ENCODE measurements around the gene DLG1.

DLG1 gene

DNA sequence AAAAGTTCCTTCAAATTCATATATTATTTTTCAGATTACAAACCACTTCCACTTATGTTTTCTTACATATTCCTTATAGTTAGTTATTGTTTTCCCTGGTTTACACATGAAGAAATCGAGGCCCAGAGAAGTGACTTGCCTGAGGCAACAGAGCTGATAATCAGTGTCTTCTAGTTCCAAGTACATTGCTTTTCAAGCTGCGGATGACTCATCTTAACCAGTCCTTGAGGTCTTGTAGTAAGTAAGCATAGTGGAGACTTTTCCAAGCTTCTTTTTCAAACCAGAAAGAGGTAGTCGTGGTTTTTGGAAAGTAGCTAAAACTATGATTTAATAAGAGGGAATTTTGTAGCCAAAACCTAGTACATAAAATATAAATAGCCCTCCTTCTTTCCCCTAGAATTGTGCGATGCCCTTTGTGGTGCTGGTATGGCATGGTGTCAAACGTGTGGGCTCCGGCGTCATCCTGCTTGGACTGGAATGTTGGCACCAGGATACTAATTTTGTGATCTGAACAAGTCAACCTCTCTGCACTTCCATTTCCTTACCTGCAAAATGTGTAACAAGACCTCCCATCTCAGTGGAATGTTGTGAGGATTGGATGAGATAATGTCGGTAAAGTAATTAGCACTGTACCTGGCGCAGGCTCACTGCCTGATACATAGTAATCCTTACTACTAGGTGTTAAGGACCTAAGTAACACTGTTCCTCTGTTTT, 19.0 kb upstream of the DLG1 start:
- Histone ChIP-seq H3K36me3 (no peaks in the 10 kb centered on the region), H3K27ac (no peak overlapping the region), H3K4me3 (ENCODE audit: low read depth in 1 of 2, low read length in 1 of 2) (no peak overlapping the region), H3K9me3 (no peaks in the 10 kb centered on the region), H3K27me3 (peaks cover 73% of the 10 kb centered on the region), H3K4me1 (ENCODE audit: control insufficient read depth in 1 of 2, insufficient read depth in 1 of 2, low read depth in 1 of 2, low read length in 1 of 2) (no peaks in the 10 kb centered on the region)
- TF ChIP-seq, protein P1, sequence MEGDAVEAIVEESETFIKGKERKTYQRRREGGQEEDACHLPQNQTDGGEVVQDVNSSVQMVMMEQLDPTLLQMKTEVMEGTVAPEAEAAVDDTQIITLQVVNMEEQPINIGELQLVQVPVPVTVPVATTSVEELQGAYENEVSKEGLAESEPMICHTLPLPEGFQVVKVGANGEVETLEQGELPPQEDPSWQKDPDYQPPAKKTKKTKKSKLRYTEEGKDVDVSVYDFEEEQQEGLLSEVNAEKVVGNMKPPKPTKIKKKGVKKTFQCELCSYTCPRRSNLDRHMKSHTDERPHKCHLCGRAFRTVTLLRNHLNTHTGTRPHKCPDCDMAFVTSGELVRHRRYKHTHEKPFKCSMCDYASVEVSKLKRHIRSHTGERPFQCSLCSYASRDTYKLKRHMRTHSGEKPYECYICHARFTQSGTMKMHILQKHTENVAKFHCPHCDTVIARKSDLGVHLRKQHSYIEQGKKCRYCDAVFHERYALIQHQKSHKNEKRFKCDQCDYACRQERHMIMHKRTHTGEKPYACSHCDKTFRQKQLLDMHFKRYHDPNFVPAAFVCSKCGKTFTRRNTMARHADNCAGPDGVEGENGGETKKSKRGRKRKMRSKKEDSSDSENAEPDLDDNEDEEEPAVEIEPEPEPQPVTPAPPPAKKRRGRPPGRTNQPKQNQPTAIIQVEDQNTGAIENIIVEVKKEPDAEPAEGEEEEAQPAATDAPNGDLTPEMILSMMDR (IDR thresholded peaks at IDR 0.05) = no peak

DNA sequence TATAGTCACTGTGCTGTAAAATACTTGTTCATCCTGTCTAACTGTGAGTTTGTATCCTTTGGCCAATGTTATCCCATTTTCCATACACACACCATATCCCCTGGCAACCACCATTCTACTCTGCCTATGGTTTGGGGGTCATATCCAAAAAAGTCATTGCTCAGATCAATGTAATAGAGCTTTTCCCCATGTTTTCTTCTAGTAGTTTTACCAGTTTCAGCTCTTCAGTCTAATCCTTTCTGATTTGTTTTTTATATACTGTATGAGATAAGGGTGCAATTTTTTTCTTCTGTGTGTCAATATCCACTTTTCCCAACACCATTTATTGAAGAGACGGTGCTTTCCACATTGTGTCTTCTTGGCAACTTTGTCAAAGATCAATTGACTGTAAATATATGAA, 14.0 kb upstream of the DLG1 start:
- no peak overlapping the region for H3K27ac ChIP-seq
- no peaks in the 10 kb centered on the region for H3K4me1 ChIP-seq (ENCODE audit: control insufficient read depth in 1 of 2, insufficient read depth in 1 of 2, low read depth in 1 of 2, low read length in 1 of 2)
- H3K27me3 ChIP-seq = peaks cover 37% of the 10 kb centered on the region
- TF ChIP-seq, protein P1 (IDR thresholded peaks at IDR 0.05) = no peak
- no peaks in the 10 kb centered on the region for H3K9me3 ChIP-seq
- H3K36me3 ChIP-seq = no peaks in the 10 kb centered on the region
- no peak overlapping the region for H3K4me3 ChIP-seq (ENCODE audit: low read depth in 1 of 2, low read length in 1 of 2)

DNA sequence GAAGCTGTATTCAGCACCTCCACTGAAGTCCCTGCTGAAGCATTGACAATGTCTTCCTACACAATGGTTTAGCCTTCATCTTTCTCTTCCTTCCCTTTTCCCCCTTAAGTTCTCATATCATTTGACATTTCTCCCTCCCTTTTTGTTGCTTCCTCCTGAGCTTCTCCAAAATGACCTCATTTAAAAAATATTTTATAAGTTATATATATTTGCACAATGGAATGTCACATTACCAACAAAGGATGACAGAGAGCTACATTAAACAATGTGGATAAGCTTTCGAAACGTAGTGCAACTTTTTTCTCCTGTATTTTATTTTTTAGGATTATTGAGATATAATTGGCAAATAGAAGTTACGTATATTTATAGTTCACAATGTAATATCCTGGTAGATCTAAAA, 13.2 kb upstream of the DLG1 start:
- no peaks in the 10 kb centered on the region for H3K36me3 ChIP-seq
- H3K27ac ChIP-seq = no peak overlapping the region
- peaks cover 29% of the 10 kb centered on the region for H3K27me3 ChIP-seq
- no peaks in the 10 kb centered on the region for H3K4me1 ChIP-seq (ENCODE audit: control insufficient read depth in 1 of 2, insufficient read depth in 1 of 2, low read depth in 1 of 2, low read length in 1 of 2)
- TF ChIP-seq, protein P1 (IDR thresholded peaks at IDR 0.05) = no peak
- H3K4me3 ChIP-seq (ENCODE audit: low read depth in 1 of 2, low read length in 1 of 2) = no peak overlapping the region
- H3K9me3 ChIP-seq = no peaks in the 10 kb centered on the region

DNA sequence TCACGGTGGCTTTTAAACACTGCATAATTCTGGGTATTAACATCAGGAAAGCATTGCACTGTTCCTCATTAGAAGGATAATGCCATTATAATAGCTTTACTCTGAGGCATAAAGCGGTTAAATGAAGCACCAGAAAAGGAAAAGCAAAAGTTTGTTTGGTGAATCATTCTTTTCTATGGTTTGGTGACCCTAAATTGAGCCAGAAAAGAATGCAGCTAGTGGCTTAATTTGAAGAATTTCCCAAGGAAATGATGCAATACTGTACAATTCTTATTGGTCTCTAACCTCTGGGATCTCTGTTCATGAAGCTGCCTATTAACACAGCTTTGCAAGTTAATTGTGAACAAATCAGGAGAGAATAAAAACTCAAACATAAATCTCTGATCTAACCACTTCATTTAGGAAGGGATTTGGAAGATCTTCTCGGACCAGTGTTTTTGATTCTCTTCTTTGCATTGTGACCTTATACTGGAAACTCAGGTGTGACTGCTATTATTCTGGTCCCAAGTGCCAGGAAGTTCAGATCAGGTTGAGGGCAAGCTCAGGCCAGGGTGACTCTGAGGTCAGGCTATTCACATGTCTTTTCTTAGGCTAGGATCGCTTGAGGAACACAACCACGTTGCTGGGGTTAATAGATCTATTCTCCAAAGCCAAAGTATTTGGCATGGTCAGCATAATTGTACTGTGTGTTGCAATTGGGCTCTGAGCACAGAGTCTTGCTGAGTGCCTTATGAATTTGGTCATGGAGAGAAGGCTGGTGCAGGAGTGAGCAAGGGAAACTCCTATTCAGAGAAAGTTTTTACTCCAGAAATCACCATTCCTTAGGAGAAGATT, 11.3 kb upstream of the DLG1 start:
- no peaks in the 10 kb centered on the region for H3K36me3 ChIP-seq
- no peaks in the 10 kb centered on the region for H3K9me3 ChIP-seq
- no peaks in the 10 kb centered on the region for H3K4me1 ChIP-seq (ENCODE audit: control insufficient read depth in 1 of 2, insufficient read depth in 1 of 2, low read depth in 1 of 2, low read length in 1 of 2)
- H3K27me3 ChIP-seq = peaks cover 12% of the 10 kb centered on the region
- no peak overlapping the region for H3K4me3 ChIP-seq (ENCODE audit: low read depth in 1 of 2, low read length in 1 of 2)
- no peak overlapping the region for H3K27ac ChIP-seq
- TF ChIP-seq, protein P1 (IDR thresholded peaks at IDR 0.05) = no peak

DNA sequence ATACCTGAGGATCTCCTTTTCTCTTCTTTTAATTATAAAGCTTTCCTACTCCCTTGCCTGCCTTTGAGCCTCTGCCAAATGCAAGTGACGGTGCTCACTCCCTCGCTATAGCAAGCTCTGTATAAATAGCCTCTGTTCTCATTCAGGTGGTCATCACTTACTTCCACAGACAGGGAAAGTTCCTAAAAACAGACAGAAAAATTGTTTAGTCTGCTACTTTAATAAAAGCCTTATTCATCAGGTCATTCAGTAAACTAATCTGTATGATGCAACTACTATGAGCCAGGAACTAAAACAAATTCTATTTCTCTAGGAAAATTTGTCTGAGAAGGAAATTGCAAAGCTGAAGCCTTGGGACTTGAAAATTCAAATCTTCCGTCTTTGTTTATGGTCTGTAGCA, 10.2 kb upstream of the DLG1 start:
- TF ChIP-seq, protein P1 (IDR thresholded peaks at IDR 0.05) = no peak
- H3K9me3 ChIP-seq = no peaks in the 10 kb centered on the region
- no peak overlapping the region for H3K4me3 ChIP-seq (ENCODE audit: low read depth in 1 of 2, low read length in 1 of 2)
- no peaks in the 10 kb centered on the region for H3K36me3 ChIP-seq
- no peak overlapping the region for H3K27ac ChIP-seq
- peaks cover 12% of the 10 kb centered on the region for H3K27me3 ChIP-seq
- H3K4me1 ChIP-seq (ENCODE audit: control insufficient read depth in 1 of 2, insufficient read depth in 1 of 2, low read depth in 1 of 2, low read length in 1 of 2) = no peaks in the 10 kb centered on the region
